ENCODE measurements around the gene KIRREL1.

DNA sequence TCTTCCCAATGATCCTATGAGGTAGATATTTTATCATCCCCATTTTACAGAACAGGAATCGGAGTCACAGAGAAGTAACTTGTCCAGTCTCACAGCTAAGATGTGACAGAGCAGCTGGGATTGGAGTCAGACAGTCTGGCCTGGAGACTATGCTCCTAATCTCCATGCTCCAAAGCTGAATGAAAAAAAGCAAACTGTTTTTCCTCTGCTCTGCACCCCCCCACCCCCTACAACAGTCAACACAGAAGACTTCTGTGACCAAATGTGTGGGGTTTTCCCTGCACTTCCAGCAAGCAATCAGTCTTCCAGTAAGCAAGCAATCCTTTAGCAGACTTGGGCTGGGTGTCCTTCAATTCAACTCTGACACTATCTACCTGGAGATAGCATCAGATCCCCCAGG, 33.2 kb downstream of the KIRREL1 start:
- TF ChIP-seq, protein P1, sequence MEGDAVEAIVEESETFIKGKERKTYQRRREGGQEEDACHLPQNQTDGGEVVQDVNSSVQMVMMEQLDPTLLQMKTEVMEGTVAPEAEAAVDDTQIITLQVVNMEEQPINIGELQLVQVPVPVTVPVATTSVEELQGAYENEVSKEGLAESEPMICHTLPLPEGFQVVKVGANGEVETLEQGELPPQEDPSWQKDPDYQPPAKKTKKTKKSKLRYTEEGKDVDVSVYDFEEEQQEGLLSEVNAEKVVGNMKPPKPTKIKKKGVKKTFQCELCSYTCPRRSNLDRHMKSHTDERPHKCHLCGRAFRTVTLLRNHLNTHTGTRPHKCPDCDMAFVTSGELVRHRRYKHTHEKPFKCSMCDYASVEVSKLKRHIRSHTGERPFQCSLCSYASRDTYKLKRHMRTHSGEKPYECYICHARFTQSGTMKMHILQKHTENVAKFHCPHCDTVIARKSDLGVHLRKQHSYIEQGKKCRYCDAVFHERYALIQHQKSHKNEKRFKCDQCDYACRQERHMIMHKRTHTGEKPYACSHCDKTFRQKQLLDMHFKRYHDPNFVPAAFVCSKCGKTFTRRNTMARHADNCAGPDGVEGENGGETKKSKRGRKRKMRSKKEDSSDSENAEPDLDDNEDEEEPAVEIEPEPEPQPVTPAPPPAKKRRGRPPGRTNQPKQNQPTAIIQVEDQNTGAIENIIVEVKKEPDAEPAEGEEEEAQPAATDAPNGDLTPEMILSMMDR (IDR thresholded peaks at IDR 0.05): no peak
- TF ChIP-seq POLR2A (IDR thresholded peaks at IDR 0.05): no peak
